ENCODE measurements around the gene CDH23.

- TF ChIP-seq REST (IDR thresholded peaks at IDR 0.05; ENCODE audit: insufficient read depth in 1 of 2, low read depth in 2 of 2, low read length in 2 of 2) (no peak), POLR2AphosphoS5 (IDR thresholded peaks at IDR 0.05; ENCODE audit: low read depth, low read length) (no peak), TAF1 (IDR thresholded peaks at IDR 0.05; ENCODE audit: borderline replicate concordance, insufficient read depth, low read length) (no peak), FOXP2 (optimal IDR thresholded peaks at IDR 0.05; ENCODE audit: borderline replicate concordance, extremely low read depth, extremely low read length, insufficient read depth) (no peak), SIN3A (IDR thresholded peaks at IDR 0.05; ENCODE audit: borderline replicate concordance, insufficient read depth, low read length) (no peak)
Measured at GRCh38 chr10:71815515-71816130, 418.9 kb downstream of the CDH23 start.
